Measurements from ENCODE around the gene CUEDC1. TPM values are rescaled to one million over a fixed set of nuclear protein-coding genes. Genes with fewer than 3 reads are reported as not detected.

The CUEDC1 gene
- total and polyA plus RNA-seq, 2 donors (not counting 1 experiment from before 2014, with no cell fraction given) = 0.57 TPM; not detected in 1

GRCh38 chr17:57990037-57990436 is 34.8 kb upstream of the CUEDC1 start:
- Histone ChIP-seq H3K4me1 (ENCODE audit: control insufficient read depth in 2 of 2, insufficient read depth in 2 of 2, low read length in 2 of 2) (peaks cover 44% of the 10 kb centered on the region in 2 donors), H3K9ac (ENCODE audit: low read length) (no peak overlapping the region), H3K4me3 (ENCODE audit: control extremely low read depth in 1 of 5, extremely low read depth in 1 of 5, insufficient read depth in 1 of 5, low read depth in 2 of 5, low read length in 4 of 5) (no peak overlapping the region), H3K27me3 (replicated peaks in 1 of 4; ENCODE audit: control extremely low read depth in 1 of 4, control insufficient read depth in 3 of 4, insufficient read depth in 4 of 4, low read length in 3 of 4) (no peaks in the 10 kb centered on the region), H4K20me1 (ENCODE audit: control insufficient read depth, insufficient read depth, low read length, poor library complexity, severe bottlenecking) (peaks cover 18% of the 10 kb centered on the region), H3K9me3 (ENCODE audit: control extremely low read depth in 1 of 3, control insufficient read depth in 2 of 3, insufficient read depth in 1 of 3, low read length in 2 of 3) (no peaks in the 10 kb centered on the region), H3K36me3 (replicated peaks in 1 of 2; ENCODE audit: control extremely low read depth in 1 of 2, control insufficient read depth in 1 of 2, extremely low read depth in 1 of 2, insufficient read depth in 2 of 2, low read length in 1 of 2) (no peaks in the 10 kb centered on the region), H3K79me2 (ENCODE audit: control insufficient read depth, insufficient read depth, low read length) (peaks cover 40% of the 10 kb centered on the region), H2AFZ (ENCODE audit: insufficient read depth, low read depth, low read length, poor library complexity, severe bottlenecking) (no peak overlapping the region), H3K27ac (ENCODE audit: low read length in 2 of 2) (no peak overlapping the region), H3K4me2 (replicated peaks; ENCODE audit: low read depth, low read length, poor library complexity, severe bottlenecking) (no peak overlapping the region)
- peak overlapping the region; percentile 95 for H3K4me3 Mint-ChIP-seq
- TF ChIP-seq CTCF (IDR thresholded peaks at IDR 0.05) = no peak
- no peak for TF ChIP-seq EZH2 (IDR thresholded peaks at IDR 0.05; ENCODE audit: borderline replicate concordance, insufficient read depth, low read depth, low read length, poor library complexity, severe bottlenecking)
- H3K27ac Mint-ChIP-seq = peak overlapping the region; percentile 65
- intact Hi-C loops (cut with micrococcal nuclease) = no loop called here
- H3K9me3 Mint-ChIP-seq (ENCODE audit: insufficient read depth) = no peaks in the 10 kb centered on the region
- ChIA-PET POLR2A (interaction anchor here (0.6 to 1.1 kb wide), 3 partner anchors 17 to 50 kb away, joined by 3 to 6 read pairs (median 4); partner anchors contain the start of gene SRSF1), CTCF (interaction anchor here (1.5 to 20.2 kb wide), 6 partner anchors 9 to 134 kb away, joined by 5 to 468 read pairs (median 26); partner anchors contain the start of gene MRPS23)
- ATAC-seq (ENCODE audit: low read depth) (no peak), DNase-seq (no peak)
- H3K4me1 Mint-ChIP-seq = peaks cover 50% of the 10 kb centered on the region
- WGBS (ENCODE audit: insufficient coverage) = no CpG with 5 or more reads among the region's 2 CpGs
- H3K27me3 Mint-ChIP-seq = no peaks in the 10 kb centered on the region

Data from B cell (primary cell).